ENCODE measurements around the gene GLI3. TPM values are rescaled to one million over a fixed set of nuclear protein-coding genes. Genes with fewer than 3 reads are reported as not detected.

The GLI3 gene
- polyA plus RNA-seq, 1 of the 3 experiments (the other 2 are of a cell fraction): 0.08 TPM

GRCh38 chr7:41994746-41995110 lies 242.3 kb downstream of the GLI3 start:
- Histone ChIP-seq H3K4me3 (ENCODE audit: low read depth in 2 of 2, low read length in 1 of 2) (no peak overlapping the region), H4K20me1 (ENCODE audit: insufficient read depth) (no peaks in the 10 kb centered on the region), H3K9ac (no peak overlapping the region), H2AFZ (ENCODE audit: low read depth) (no peak overlapping the region), H3K79me2 (ENCODE audit: insufficient read depth) (no peaks in the 10 kb centered on the region), H3K9me2 (no peaks in the 10 kb centered on the region), H3F3A (replicated peaks; ENCODE audit: insufficient read depth) (peaks cover 31% of the 10 kb centered on the region), H3K9me3 (no peaks in the 10 kb centered on the region), H3K36me3 (replicated peaks in 1 of 2; ENCODE audit: control insufficient read depth in 1 of 2, insufficient read depth in 2 of 2, low read length in 1 of 2) (no peaks in the 10 kb centered on the region), H3K27me3 (ENCODE audit: insufficient read depth) (peaks cover 11% of the 10 kb centered on the region; the same call in 1 of the 2 replicates), H3K27ac (ENCODE audit: low read depth in 2 of 2, low read length in 1 of 2) (no peak overlapping the region), H3K4me1 (ENCODE audit: control insufficient read depth in 1 of 2, insufficient read depth in 2 of 2, low read depth in 1 of 2, low read length in 1 of 2) (peaks cover 0 to 35% of the 10 kb centered on the region in 2 experiments; a peak in 2 of 4 replicates), H3K4me2 (no peak overlapping the region)
- no peak for DNase-seq
- CTCF ChIA-PET: no interaction called here
- POLR2A ChIA-PET: no interaction called here
- 58% methylated on average over 4 of the region's 4 CpGs for WGBS (ENCODE audit: low lambda C conversion rate)
- TF ChIP-seq, protein P1, sequence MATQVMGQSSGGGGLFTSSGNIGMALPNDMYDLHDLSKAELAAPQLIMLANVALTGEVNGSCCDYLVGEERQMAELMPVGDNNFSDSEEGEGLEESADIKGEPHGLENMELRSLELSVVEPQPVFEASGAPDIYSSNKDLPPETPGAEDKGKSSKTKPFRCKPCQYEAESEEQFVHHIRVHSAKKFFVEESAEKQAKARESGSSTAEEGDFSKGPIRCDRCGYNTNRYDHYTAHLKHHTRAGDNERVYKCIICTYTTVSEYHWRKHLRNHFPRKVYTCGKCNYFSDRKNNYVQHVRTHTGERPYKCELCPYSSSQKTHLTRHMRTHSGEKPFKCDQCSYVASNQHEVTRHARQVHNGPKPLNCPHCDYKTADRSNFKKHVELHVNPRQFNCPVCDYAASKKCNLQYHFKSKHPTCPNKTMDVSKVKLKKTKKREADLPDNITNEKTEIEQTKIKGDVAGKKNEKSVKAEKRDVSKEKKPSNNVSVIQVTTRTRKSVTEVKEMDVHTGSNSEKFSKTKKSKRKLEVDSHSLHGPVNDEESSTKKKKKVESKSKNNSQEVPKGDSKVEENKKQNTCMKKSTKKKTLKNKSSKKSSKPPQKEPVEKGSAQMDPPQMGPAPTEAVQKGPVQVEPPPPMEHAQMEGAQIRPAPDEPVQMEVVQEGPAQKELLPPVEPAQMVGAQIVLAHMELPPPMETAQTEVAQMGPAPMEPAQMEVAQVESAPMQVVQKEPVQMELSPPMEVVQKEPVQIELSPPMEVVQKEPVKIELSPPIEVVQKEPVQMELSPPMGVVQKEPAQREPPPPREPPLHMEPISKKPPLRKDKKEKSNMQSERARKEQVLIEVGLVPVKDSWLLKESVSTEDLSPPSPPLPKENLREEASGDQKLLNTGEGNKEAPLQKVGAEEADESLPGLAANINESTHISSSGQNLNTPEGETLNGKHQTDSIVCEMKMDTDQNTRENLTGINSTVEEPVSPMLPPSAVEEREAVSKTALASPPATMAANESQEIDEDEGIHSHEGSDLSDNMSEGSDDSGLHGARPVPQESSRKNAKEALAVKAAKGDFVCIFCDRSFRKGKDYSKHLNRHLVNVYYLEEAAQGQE (IDR thresholded peaks at IDR 0.05; ENCODE audit: low read depth, low read length): no peak
- TF ChIP-seq YY1 (IDR thresholded peaks at IDR 0.05; ENCODE audit: low read depth): no peak
- TF ChIP-seq GATA2 (CRISPR knock-in tag; IDR thresholded peaks at IDR 0.05): no peak
- no peak for TF ChIP-seq JUND (IDR thresholded peaks at IDR 0.05)
- TF ChIP-seq POLR2AphosphoS5 (IDR thresholded peaks at IDR 0.05; ENCODE audit: low read depth, low read length): no peak
- no peak for TF ChIP-seq RCOR1 (IDR thresholded peaks at IDR 0.05; ENCODE audit: low read length)
- no peak for TF ChIP-seq TEAD4 (IDR thresholded peaks at IDR 0.05; ENCODE audit: borderline replicate concordance, insufficient read depth)
- no peak for TF ChIP-seq ELF1 (IDR thresholded peaks at IDR 0.05)
- TF ChIP-seq, protein P2, sequence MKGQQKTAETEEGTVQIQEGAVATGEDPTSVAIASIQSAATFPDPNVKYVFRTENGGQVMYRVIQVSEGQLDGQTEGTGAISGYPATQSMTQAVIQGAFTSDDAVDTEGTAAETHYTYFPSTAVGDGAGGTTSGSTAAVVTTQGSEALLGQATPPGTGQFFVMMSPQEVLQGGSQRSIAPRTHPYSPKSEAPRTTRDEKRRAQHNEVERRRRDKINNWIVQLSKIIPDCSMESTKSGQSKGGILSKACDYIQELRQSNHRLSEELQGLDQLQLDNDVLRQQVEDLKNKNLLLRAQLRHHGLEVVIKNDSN (IDR thresholded peaks at IDR 0.05; ENCODE audit: borderline replicate concordance, low read depth): no peak
- TF ChIP-seq TCF12 (IDR thresholded peaks at IDR 0.05): no peak
- TF ChIP-seq RFX5 (IDR thresholded peaks at IDR 0.05; ENCODE audit: low read length): no peak
- TF ChIP-seq FOSL2 (IDR thresholded peaks at IDR 0.05; ENCODE audit: borderline replicate concordance, low read depth): no peak
- TF ChIP-seq, protein P3, sequence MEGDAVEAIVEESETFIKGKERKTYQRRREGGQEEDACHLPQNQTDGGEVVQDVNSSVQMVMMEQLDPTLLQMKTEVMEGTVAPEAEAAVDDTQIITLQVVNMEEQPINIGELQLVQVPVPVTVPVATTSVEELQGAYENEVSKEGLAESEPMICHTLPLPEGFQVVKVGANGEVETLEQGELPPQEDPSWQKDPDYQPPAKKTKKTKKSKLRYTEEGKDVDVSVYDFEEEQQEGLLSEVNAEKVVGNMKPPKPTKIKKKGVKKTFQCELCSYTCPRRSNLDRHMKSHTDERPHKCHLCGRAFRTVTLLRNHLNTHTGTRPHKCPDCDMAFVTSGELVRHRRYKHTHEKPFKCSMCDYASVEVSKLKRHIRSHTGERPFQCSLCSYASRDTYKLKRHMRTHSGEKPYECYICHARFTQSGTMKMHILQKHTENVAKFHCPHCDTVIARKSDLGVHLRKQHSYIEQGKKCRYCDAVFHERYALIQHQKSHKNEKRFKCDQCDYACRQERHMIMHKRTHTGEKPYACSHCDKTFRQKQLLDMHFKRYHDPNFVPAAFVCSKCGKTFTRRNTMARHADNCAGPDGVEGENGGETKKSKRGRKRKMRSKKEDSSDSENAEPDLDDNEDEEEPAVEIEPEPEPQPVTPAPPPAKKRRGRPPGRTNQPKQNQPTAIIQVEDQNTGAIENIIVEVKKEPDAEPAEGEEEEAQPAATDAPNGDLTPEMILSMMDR (IDR thresholded peaks at IDR 0.05): no peak
- TF ChIP-seq, protein P4, sequence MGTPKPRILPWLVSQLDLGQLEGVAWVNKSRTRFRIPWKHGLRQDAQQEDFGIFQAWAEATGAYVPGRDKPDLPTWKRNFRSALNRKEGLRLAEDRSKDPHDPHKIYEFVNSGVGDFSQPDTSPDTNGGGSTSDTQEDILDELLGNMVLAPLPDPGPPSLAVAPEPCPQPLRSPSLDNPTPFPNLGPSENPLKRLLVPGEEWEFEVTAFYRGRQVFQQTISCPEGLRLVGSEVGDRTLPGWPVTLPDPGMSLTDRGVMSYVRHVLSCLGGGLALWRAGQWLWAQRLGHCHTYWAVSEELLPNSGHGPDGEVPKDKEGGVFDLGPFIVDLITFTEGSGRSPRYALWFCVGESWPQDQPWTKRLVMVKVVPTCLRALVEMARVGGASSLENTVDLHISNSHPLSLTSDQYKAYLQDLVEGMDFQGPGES (IDR thresholded peaks at IDR 0.05; ENCODE audit: low read depth, low read length): no peak

Measured in SK-N-SH (cell line).